ENCODE results near the gene TTC28.

The TTC28 gene

DNA sequence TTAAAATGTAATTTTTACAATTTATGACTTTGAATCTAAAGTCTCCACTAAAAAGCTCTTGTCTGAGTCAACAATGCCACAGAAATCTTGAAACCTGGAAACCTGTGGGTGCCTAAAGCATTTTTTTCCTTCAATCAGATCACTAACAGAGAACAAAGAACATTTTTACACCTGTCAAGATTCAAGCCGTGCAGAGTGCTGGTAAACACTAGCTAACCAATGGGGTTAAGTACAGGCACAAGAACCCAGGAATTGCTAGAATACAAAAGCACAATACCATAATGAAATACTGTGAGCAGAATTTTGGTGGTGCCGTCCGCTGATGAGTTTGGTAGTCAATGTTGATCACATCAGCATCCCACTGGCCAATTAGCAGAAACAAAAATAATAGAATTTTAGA, 380.3 kb downstream of the TTC28 start:
- no peak for DNase-seq (ENCODE audit: low read depth)
- TF ChIP-seq CTCF (IDR thresholded peaks at IDR 0.05; ENCODE audit: low read depth, low read length, missing control alignments), result no peak
- no peak overlapping the region for H3K4me3 ChIP-seq (ENCODE audit: low read depth, low read length)

DNA sequence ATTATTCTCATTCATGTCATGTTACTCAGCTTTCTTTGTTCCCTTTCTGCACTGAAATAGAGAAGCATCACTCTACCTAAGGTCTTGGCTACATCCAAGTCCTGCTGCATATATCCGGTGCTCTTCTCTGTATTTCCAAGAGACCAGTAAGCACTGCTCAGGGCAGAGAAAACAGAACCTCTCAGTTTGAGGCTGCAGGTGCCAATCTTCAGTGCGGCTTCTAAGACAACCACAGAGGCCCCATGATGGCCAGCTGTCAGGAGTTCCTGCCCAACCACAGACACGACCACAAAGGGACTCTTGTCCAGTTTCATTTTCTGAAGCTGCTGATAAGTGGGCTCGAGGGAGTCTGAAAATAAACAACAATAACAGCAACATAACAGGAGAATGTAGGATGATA, 382.1 kb downstream of the TTC28 start:
- H3K4me3 ChIP-seq (ENCODE audit: low read depth, low read length), result no peak overlapping the region
- peak; percentile 45 for DNase-seq (ENCODE audit: low read depth)
- no peak for TF ChIP-seq CTCF (IDR thresholded peaks at IDR 0.05; ENCODE audit: low read depth, low read length, missing control alignments)

- no peak overlapping the region for H3K4me3 ChIP-seq (ENCODE audit: low read depth, low read length)
- TF ChIP-seq CTCF (IDR thresholded peaks at IDR 0.05; ENCODE audit: low read depth, low read length, missing control alignments), result no peak
- DNase-seq (ENCODE audit: low read depth), result no peak
These were observed 383.2 kb downstream of the TTC28 start for GRCh38 chr22:28296452-28296851.

GRCh38 chr22:28283068-28283654, 396.5 kb downstream of the TTC28 start:
- no peak overlapping the region for H3K4me3 ChIP-seq (ENCODE audit: low read depth, low read length)
- TF ChIP-seq CTCF (IDR thresholded peaks at IDR 0.05; ENCODE audit: low read depth, low read length, missing control alignments), result no peak
- DNase-seq (ENCODE audit: low read depth), result no peak

GRCh38 chr22:28282405-28283067, 397.1 kb downstream of the TTC28 start:
- no peak for DNase-seq (ENCODE audit: low read depth)

GRCh38 chr22:28279888-28280287, 399.8 kb downstream of the TTC28 start:
- no peak overlapping the region for H3K4me3 ChIP-seq (ENCODE audit: low read depth, low read length)
- no peak for DNase-seq (ENCODE audit: low read depth)
- no peak for TF ChIP-seq CTCF (IDR thresholded peaks at IDR 0.05; ENCODE audit: low read depth, low read length, missing control alignments)

More at GRCh38 chr22:28282405-28283067, 397.1 kb downstream of the TTC28 start:
- no peak overlapping the region for H3K4me3 ChIP-seq (ENCODE audit: low read depth, low read length)
- TF ChIP-seq CTCF (IDR thresholded peaks at IDR 0.05; ENCODE audit: low read depth, low read length, missing control alignments), result no peak

- no peak for TF ChIP-seq CTCF (IDR thresholded peaks at IDR 0.05; ENCODE audit: low read depth, low read length, missing control alignments)
- no peak overlapping the region for H3K4me3 ChIP-seq (ENCODE audit: low read depth, low read length)
- DNase-seq (ENCODE audit: low read depth), result no peak
These were observed 410.4 kb downstream of the TTC28 start for GRCh38 chr22:28269277-28269676.
